GM18867 (cell line): ENCODE data around the gene RCE1.

Experiments used
- ATAC-seq: cut with Tn5 transposase; IDR thresholded peaks from one replicate; pipeline ENCODE4 v1.9.1; 2021; ENCODE audit warnings: mild to moderate bottlenecking, moderate library complexity; ENCODE audit not compliant: unreplicated experiment

RCE1 gene

DNA sequence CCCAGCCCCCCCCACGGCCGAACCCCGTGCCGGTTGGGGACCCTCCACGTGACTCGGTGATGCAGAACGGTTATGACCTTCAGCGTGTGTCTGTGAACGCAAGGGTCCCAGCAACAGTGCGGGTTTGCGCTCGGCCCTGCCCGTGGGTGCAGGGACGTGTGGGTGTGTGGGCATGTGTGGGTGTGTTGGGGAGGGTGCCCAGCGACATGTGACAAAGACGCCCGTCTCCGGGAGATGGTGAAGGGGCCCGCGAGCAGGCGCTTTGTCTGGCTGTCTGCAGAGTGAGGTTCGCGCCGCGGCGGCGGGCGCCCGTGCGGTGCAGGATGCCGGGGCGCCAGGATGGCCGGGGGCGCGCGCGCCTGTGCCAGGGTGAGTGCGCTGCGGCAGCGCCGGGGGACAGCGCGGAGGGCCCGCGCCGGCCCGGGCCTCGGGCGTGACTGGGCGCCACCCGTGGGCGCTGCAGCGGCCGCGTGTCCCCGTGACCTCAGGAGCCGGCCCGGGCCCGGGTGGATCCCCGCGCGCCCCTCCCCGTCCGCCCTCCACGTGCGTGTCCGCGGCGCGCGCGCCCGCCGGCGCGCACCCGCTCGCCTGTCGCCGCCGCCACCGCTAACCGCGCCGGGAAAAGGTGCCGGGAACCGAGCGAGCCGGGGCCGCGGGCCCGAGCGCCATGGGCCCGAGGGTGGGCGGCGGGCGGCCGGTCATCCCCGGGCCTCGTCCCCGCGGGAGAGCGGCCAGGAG is 13.4 kb downstream of the RCE1 start, which contains the start of gene LRFN4:
Gene LRFN4, plus strand, starts transcription at position 569 of the 738 bp plus-strand sequence. CDS start 681 bp downstream, outside the sequence.
- ATAC-seq = peak; percentile 32

DNA sequence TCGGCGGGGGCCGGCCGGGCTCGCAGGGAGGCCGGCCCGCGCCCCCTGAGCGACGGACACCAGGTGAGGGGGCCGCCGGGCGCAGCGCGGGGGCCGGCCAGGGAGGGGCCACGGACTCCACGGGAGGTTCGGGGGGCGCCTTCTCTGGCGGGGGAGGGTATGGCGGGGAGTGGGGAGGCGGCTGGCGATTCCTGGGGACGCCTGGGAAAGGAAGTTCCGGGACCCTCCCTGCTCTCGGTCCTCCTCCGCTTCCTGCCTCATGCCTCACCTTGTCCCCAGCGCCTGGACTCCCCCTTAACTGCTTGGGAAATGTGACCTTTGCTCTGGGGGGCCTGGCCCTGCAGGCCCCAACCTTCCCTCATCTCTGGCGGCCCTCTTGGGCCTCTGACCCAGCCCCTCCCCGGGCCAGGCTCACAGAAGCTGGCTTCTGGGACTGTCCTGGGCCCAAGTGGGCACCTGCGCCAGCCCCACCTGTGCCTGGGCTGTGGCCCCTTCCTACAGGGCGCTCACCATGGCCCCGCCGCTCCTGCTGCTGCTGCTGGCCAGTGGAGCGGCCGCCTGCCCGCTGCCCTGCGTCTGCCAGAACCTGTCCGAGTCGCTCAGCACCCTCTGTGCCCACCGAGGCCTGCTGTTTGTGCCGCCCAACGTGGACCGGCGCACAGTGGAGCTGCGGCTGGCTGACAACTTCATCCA is 14.1 kb downstream of the RCE1 start:
- ATAC-seq = no peak

DNA sequence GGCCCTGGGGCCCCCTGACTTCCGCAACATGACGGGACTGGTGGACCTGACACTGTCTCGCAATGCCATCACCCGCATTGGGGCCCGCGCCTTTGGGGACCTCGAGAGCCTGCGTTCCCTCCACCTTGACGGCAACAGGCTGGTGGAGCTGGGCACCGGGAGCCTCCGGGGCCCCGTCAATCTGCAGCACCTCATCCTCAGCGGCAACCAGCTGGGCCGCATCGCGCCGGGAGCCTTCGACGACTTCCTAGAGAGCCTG is 14.6 kb downstream of the RCE1 start:
- ATAC-seq = no peak

DNA sequence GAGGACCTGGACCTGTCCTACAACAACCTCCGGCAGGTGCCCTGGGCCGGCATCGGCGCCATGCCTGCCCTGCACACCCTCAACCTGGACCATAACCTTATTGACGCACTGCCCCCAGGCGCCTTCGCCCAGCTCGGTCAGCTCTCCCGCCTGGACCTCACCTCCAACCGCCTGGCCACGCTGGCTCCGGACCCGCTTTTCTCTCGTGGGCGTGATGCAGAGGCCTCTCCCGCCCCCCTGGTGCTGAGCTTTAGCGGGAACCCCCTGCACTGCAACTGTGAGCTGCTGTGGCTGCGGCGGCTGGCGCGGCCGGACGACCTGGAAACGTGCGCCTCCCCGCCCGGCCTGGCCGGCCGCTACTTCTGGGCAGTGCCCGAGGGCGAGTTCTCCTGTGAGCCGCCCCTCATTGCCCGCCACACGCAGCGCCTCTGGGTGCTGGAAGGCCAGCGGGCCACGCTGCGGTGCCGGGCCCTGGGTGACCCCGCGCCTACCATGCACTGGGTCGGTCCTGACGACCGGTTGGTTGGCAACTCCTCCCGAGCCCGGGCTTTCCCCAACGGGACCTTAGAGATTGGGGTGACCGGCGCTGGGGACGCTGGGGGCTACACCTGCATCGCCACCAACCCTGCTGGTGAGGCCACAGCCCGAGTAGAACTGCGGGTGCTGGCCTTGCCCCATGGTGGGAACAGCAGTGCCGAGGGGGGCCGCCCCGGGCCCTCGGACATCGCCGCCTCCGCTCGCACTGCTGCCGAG is 15.1 kb downstream of the RCE1 start:
- no peak for ATAC-seq

DNA sequence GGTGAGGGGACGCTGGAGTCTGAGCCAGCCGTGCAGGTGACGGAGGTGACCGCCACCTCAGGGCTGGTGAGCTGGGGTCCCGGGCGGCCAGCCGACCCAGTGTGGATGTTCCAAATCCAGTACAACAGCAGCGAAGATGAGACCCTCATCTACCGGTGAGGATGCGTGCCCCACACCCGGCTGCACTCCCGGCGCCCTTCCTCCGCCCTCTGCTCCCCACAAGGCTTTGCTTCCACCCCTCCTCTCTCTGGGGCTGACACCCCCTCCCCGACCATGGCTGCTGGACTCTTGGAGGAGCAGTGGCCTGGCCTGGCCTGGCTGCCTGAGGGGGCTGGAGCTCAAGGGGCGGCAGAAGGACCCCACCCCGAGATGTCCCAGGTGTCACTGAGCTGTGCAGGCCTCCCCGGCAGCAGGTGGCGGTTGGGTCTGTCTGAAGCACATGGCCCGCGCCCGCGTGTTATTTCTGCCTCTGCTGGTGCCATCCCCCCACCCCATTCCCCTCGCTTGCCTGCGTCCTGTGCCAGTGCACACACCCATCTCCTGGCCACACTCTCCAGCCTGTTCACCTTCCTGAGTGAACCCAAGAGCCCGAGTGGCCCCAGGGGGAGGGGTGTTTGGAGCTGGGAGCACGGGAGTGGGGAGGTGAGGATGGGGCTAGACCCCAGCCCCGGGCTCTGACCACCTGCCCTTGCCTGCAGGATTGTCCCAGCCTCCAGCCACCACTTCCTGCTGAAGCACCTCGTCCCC is 15.9 kb downstream of the RCE1 start:
- ATAC-seq = no peak

DNA sequence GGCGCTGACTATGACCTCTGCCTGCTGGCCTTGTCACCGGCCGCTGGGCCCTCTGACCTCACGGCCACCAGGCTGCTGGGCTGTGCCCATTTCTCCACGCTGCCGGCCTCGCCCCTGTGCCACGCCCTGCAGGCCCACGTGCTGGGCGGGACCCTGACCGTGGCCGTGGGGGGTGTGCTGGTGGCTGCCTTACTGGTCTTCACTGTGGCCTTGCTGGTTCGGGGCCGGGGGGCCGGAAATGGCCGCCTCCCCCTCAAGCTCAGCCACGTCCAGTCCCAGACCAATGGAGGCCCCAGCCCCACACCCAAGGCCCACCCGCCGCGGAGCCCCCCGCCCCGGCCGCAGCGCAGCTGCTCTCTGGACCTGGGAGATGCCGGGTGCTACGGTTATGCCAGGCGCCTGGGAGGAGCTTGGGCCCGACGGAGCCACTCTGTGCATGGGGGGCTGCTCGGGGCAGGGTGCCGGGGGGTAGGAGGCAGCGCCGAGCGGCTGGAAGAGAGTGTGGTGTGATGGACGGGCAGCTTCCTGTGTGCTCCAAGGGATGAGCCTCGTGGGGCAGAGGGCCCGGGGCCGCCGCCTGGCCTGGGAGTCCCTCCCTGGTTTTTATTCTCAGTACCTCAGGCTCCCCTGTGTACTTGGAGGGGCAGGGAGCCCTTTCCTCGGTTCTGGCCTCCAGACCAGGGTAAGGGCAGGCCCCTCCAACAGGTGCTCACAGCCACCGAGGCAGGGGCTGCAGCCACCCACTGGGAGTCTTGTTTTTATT is 16.6 kb downstream of the RCE1 start:
- ATAC-seq = no peak

DNA sequence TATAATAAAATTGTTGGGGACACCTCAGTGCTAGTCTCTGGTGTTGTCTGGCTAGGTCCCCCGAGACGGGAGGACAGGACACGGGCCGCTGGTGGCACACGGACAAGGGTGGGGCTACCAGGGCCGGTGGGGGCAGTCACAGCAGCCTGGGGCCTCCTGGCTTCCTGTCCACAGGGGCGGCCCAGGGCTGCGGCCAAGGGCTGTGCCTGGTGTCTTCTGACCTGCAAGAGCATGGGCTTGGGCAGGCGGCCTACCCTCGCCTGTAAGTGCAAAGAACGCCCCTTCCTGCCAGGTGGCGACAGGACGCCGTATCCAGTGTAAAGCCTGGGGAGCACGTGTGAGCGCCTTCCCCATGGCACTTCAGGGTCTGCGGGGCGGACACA is 17.2 kb downstream of the RCE1 start:
- ATAC-seq = no peak

DNA sequence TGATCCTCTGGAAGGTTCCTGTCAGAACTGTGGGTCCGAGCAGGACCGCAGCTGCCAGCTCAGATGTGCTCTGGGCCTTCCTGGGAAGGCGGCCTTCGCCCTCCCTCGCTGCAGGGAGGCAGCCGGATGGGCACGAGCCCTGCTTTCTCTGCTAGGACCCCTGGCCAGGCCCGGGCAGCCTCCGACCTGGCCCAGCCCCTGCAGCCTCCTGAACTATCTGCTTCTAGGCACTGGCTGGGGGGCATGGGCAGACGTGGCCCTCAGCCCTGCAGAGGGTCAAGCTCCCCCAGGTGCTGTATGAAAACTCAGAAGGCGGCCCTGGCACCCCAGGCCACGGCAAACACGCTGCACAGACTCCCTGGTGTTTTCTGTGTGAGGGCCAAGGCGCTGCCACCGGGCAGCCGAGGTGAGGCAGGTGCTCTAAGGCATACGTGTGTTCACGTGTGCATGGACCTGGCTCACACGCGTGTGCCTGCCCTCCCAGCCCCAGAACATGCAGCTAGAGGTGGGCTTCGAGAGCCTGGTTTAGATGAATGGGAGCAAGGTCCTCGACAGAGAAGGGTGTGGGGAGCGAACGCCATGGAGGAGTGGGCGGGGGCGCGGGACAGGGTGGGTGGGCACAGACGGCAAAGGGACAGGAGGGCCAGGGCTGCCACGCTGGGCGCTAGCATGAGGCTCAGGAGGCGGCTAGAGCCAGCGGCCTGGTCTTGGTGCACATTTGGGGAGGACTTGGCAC is 18.0 kb downstream of the RCE1 start:
- ATAC-seq = no peak

DNA sequence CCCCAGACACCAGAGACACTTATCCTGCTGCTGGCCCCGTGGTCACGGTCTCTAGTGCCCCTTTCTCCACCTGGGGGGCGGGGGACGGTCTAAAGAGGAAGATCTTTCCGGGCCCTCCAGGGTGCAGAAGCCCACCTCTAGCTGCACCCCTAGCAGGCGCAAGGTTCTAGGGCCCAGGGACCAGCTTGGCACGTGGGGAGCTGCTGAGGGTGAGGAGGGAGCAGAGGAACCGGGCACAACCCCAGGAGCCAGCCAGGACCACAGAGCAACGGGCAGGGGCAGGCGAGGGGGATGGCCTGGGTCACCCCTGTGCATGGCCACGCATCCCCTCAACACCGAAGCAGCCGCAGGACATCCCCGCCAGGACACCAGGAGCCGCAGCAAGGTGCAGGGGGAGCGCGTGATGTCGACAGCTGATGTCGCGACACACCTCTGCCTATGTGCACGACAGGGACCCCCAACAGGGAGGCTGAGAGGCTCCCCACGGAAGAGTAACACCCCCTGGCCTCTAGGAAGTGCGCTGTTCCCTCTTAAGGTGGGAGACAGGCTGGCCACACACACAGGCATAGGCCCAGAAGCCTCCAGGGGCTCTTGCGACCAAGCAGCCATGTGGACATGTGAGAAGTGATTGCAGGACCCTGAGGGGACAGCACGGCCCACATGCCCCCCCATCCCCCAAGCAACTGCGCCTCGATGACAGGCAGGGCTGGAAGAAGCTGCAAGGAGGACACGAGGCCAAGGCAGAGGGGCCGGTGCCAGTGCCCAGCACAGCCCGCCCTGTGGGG is 18.7 kb downstream of the RCE1 start:
- no peak for ATAC-seq

DNA sequence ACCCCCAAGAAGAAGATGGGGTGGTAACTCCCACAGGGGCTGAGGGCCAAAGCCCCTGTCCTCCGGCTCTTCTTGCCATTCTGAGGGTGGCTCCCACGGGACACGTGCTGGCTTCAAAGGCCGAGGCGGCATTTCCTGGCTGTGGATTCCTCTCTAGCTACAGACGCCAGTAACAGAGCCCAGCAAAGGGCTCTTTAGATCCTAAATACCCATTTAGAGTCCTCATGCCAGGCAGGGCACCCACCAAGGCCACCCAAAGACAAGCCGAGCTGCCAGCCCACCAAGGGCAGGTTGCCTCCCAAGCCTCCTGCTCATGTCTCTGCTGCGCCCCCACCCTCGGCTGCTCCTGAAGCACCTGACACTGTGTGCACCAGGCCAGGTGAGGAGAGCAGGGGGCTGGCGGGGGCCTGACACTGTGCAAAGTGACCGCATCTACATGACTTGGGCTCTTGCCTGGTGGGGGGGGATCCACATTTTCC is 19.4 kb downstream of the RCE1 start:
- ATAC-seq = no peak

DNA sequence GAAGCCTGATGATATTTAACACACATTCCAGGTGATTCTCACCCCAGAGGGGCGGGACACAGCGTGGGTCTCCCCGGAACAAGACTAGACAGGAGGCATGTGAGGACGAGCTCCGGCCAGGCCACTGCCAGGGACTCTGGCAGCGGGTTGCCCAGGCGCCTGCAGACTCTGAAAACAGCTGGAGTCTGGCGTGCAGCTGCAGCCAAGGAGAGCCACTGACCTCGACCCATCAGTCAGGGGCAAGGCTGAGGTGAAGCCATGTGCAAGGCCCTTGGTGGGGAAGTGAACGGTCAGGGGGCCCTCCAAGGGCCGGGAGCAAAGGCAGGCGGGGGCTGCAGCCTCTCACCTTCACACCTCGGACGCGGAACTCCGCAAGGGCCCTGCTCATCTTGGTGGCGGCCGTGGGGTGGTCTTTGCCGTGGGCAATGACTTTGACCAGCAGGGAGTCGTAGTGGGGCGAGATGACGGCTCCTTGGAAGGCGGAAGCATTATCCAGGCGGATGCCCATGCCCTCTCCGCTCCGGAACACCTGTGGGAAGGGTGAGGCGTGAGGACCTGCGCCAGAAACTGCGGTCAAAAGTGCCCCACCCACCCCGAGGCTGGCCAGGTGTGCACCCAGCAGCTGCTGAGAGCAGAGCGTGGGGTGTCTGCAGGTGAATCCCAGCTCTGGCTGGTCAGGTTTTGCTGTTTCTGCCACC is 20.3 kb downstream of the RCE1 start:
- no peak for ATAC-seq

DNA sequence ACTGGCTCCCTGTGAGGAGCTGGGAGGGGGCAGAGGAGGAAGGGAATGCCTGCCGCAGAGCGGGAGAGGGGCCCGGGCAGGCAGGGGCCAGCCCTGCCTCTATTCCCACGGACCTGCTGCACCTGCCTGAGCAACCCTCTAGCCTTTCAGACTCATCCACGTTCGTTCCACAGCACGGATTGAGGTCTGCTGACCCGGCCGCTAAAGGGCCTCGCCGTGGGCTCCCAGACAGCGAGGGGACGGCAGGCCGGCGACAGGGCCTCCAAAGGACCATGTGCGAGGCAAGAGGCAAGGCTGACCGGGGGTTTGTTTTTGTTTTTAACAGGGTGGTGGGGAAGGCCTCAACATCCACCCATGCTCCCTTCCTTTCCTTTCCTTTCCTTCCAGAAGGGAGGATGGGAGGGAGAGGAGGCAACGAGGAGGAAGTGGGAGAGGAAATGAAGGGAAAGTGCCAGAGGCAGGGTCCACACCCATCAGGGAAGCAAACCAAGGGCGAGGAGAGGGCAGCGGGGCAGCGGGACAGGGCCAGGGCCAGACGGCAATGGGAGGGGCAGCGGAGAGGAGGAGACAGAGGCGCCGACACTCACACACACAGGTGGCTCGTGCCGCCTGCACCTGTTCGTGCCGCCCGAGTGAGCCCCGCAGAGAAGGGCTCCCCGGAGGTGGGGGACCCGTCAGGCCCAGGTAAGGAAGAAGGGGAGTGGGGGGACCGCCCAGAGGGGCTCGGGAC is 21.1 kb downstream of the RCE1 start:
- no peak for ATAC-seq

DNA sequence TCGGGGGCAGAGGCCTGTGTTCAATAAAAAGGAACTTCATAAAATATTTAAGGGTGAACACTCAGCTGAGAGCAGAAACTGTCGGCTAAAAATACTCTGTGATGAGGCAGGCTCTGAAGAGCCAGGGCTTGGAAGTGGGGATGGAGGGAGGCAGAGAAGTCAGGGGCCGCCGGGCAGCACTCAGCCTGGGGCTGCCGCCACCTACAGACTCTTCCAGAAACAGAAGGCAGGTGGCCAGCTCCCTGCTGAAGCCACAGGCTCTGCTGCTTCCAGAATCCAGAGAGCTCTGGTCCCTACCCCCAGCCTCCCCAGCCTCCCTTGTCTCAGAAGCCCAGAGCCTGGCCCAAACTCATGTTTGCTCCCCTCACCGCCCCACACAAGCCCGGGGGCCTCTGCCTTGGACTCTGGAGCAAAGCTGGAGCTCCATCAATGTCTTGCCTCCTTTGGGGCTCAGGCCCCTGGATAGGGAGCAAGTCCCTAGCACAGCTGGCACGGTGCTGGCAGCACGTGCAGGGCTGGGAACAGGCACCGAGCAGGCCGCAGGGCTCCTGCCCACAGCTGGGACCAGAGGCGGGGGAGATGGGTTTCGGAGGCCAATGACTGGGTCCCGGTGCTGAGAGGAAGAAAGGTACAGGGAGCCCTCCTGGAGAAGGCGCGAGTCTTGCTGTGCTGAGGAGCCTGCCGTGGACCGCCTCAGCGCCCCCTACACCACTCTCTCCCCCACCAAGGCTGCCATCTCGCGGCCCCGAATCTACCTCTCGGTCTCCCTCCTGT is 21.9 kb downstream of the RCE1 start:
- no peak for ATAC-seq

DNA sequence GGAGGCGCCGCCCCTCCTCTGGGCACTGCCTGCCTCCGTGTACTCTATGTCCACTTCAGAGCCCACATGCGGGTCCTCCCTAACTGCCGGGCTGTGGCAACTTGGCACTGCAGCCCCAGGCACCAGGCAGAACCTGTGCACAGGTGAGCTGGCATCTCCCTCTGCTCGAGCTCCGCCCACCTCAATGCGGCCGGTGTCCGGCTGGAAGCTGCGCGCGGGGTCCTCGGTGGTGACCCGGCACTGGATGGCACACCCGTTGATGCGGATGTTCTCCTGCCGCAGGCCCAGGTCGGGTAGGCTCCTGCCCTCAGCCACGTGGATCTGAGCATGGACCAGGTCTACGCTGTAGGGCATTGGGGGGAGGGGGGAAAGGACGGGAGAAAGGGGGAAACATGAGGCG is 22.8 kb downstream of the RCE1 start:
- ATAC-seq = no peak

DNA sequence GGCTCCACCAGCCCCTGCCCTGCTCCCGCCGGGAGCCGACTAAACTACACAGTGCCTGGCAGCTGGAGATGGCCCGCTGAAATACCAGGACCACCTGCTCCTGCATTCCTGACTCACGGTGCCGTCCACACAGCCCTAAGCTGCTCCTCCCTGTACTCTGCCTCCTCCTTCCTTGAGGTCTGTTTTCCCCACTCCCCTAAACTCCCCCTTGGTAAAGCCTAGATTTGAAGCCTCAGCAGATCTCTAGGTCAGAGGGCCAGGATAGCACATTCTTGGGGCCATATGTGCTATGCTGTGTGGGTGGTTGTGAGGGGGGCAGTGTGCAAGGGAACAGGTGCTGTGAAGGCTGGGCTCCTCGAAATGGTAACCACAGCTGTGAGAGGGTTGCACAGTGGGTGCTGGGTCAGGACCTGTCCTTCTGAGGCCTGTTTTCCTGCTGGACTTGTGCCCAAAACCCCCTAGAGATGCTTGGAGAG is 23.3 kb downstream of the RCE1 start:
- ATAC-seq = no peak

DNA sequence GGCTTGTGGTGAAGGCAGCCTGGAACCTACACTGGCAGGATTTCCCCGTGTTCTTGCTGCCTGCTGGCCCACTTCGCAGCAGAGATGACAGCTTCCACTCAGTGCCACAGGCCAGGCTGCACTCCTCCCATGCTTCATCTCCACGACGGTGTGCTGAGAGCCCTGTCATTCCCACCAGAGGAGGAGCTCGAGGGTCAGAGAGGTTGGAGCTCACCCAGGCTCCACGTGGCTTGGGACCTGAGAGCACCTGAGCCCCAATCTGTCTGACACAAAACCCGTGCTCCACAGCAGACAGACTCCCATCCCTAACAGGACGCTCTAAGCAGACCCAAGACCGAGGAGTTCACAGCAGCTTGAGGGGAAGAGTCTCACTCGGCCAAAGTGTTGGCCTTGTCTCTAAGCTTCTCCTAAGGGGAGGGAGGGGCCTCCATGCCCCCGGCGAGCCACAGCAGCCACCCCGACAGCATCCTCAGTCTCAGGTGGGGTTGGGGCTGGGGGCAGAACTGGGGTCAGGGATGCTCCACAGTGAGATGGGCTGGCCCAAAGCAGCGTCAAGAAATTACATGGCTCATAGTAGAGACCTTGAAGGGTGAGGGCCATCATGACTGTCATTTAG is 24.3 kb downstream of the RCE1 start:
- ATAC-seq = no peak
